Activated CD4-positive, alpha-beta T cell treated with anti-CD3 and anti-CD28 coated beads for 36 hours (primary cell): ENCODE data around the gene CAMK2G. TPM values are rescaled to one million over a fixed set of nuclear protein-coding genes. Genes with fewer than 3 reads are reported as not detected.

Experiments used
- ATAC-seq: fragments of 200-7000 bp; cut with Tn5 transposase; one replicate; pipeline ENCODE4 v1.10.0; 2021; ENCODE audit warnings: mild to moderate bottlenecking, moderate library complexity
- CTCF ChIA-PET: fragments of 350-600 bp; sonication (Branson Sonifier 250); formaldehyde crosslinking; loops from one replicate; lab custom pipeline; 2021; ENCODE audit warnings: antibody characterized with exemption; lab: Charles Lee
- POLR2A ChIA-PET: fragments of 350-600 bp; sonication (Branson Sonifier 250); formaldehyde crosslinking; loops from one replicate; lab custom pipeline; 2021; ENCODE audit warnings: antibody characterized with exemption, inconsistent platforms; lab: Charles Lee
- DNase-seq: peaks from one replicate; pipeline ENCODE4 v3.0.0-alpha.2; 2020
- H3K27ac Mint-ChIP-seq: one replicate; pipeline ENCODE4 v1.8.0; 2021; ENCODE audit warnings: mixed read lengths
- H3K27me3 Mint-ChIP-seq: one replicate; pipeline ENCODE4 v1.8.0; 2021; ENCODE audit warnings: mixed read lengths
- H3K36me3 Mint-ChIP-seq: one replicate; pipeline ENCODE4 v1.8.0; 2021; ENCODE audit warnings: low read depth, mixed read lengths
- H3K4me1 Mint-ChIP-seq: one replicate; pipeline ENCODE4 v1.8.0; 2021; ENCODE audit warnings: mixed read lengths
- H3K4me3 Mint-ChIP-seq: one replicate; pipeline ENCODE4 v1.8.0; 2021; ENCODE audit warnings: mild to moderate bottlenecking, moderate library complexity, mixed read lengths
- H3K9me3 Mint-ChIP-seq: one replicate; pipeline ENCODE4 v1.8.0; 2021; ENCODE audit warnings: low read depth, mixed read lengths
- intact Hi-C, 2 experiments: fragments of 100-400 bp; cut with DNase I in 1 of 2; cut with micrococcal nuclease in 1 of 2; formaldehyde crosslinking; loops; one replicate each; pipeline versions ENCODE4 v1.14.2 to v1.15.1; 2022 to 2024; cut with DNase I, micrococcal nuclease
- total RNA-seq, 2 experiments: library from RNA; stranded (reverse); gene quantifications; one replicate each; pipeline ENCODE4 v1.2.3, GENCODE V29; 2021

CAMK2G gene
- total RNA-seq, 2 experiments from 2014 or later: 16.4 to 19.4 TPM

DNA sequence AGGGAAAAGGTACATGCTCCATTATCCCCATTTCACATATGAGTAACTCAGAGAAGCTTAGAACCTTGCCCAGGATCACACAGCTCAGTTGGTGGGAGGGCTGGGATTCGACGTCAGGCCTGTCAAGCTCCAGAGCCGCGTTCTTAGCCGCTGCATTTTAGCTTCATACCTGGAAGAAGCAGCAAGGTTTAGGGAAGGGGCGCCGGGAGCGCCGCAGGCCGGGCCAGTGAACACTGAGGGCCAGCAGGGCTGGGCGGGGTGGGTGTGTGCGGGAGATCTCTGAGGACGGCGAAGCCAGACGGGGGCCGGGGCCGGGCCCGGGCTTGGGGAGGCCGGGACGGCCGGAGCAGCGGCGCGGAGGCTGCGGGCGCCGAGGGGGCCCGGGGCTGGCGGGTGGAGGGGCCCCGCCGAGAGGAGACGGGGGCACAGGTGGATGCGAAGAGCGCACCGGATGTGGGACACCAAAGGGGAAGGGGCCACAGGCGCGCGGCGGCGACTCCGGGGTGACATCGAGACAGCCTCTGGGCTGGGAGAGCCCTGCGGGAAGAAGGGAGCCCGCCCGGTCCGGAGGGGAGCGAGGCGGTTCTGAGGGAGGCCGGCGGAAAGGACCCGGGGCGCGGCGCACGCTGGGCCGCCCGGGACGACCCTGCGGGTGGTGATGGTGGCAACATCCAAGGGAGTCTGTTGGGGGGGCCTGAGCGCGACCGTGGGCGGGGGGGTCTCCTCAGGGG, 63.5 kb downstream of the CAMK2G start:
- H3K36me3 Mint-ChIP-seq: peaks cover 43% of the 10 kb centered on the region
- peak; percentile 22 for ATAC-seq
- ChIA-PET CTCF (interaction anchor here (1.0 to 1.6 kb wide), 7 partner anchors 11 to 271 kb away, joined by 3 to 7 read pairs (median 4); no protein-coding TSS in a partner anchor), POLR2A (interaction anchor here (0.8 to 2.3 kb wide), 10 partner anchors 10 to 230 kb away, joined by 3 to 10 read pairs (median 6); partner anchors contain the start of genes CHCHD1 and SEC24C)
- intact Hi-C loops: loop anchor here (1.0 to 5.0 kb wide), 14 partner anchors 26 to 1399 kb away; partner anchors contain the start of genes ZSWIM8 (in 2 of the 2), ADK (in 1 of the 2), CAMK2G (in 1 of the 2) and KAT6B (in 1 of the 2)
- no peaks in the 10 kb centered on the region for H3K27me3 Mint-ChIP-seq
- peaks cover 42% of the 10 kb centered on the region for H3K4me1 Mint-ChIP-seq
- peak; percentile 72 for DNase-seq
- peak overlapping the region; percentile 78 for H3K4me3 Mint-ChIP-seq
- no peaks in the 10 kb centered on the region for H3K9me3 Mint-ChIP-seq
- peak overlapping the region; percentile 91 for H3K27ac Mint-ChIP-seq

DNA sequence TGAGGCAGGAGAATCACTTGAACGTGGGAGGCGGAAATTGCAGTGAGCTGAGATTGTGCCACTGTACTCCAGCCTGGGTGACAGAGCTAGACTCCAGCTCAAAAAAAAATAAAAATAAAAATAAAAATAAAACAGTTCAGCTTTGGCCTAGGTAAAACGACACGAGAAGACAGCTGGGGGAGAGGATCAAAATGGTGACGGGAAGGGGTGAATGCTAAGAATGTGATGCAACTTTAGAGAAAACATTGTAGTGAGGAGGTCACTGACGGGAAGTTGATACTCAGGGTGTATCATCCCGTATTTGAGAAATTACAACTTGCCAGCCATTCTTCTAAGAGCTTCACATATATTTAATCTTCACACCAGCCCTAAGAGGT, 64.0 kb downstream of the CAMK2G start:
- Mint-ChIP-seq H3K36me3 (peaks cover 48% of the 10 kb centered on the region), H3K27ac (peak overlapping the region; percentile 91), H3K4me3 (peak overlapping the region; percentile 78), H3K9me3 (no peaks in the 10 kb centered on the region), H3K27me3 (no peaks in the 10 kb centered on the region), H3K4me1 (peaks cover 47% of the 10 kb centered on the region)
- intact Hi-C loops: loop anchor here (2.0 to 5.0 kb wide), 3 partner anchors 38 to 1300 kb away; partner anchors contain the start of gene SAMD8 (in 1 of the 2)
- POLR2A ChIA-PET: interaction anchor here (0.6 to 2.3 kb wide), 11 partner anchors 10 to 1326 kb away, joined by 3 to 10 read pairs (median 5); partner anchors contain the start of genes CHCHD1 and SEC24C
- DNase-seq: peak; percentile 32
- CTCF ChIA-PET: interaction anchor here (0.9 to 1.6 kb wide), 9 partner anchors 12 to 453 kb away, joined by 3 to 7 read pairs (median 4); a partner anchor contains a TSS
- peak; percentile 11 for ATAC-seq

DNA sequence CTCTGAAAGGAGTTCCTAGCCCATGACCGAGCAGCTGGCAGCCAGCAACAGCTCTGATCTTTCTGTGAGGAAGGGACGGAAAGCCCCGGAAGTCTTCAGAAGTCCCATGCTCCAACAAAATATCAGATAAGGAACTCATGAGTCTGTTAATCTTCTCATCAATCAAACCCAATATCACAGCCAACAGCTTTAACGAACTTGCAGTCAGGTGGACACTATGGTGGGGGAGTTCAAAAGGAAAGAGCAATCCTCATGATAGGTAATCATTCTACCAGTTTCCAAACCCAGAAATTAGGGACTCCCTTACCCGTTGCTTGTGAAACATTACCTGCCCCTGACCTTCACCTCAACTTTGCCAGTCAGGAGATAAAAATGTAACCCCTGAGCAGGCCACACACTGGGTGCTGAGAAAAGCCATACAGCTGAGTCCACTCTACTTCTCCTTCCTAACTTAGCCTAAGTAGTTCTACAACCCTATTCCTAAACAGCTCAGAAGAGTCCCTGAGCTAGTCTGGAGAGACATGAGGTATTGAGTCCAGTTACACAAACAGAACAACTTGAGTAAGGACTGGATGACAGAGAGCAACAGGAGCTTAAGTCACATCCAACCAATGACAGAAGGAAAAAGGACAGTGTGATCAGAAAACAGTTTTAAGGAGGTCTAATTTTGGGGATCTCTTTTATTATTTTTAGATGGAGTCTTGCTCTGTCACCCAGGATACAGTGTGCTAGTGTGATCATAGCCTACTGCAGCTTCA, 65.1 kb downstream of the CAMK2G start:
- ChIA-PET CTCF (interaction anchor here (0.6 to 1.6 kb wide), 8 partner anchors 10 to 452 kb away, joined by 3 to 5 read pairs (median 3); a partner anchor contains a TSS), POLR2A (interaction anchor here (0.6 to 2.3 kb wide), 12 partner anchors 8 to 78 kb away, joined by 3 to 9 read pairs (median 3); a partner anchor contains a TSS)
- Mint-ChIP-seq H3K27ac (peak overlapping the region; percentile 91), H3K4me1 (peaks cover 50% of the 10 kb centered on the region), H3K4me3 (peak overlapping the region; percentile 78), H3K9me3 (no peaks in the 10 kb centered on the region), H3K27me3 (no peaks in the 10 kb centered on the region), H3K36me3 (peaks cover 49% of the 10 kb centered on the region)
- intact Hi-C loops: no loop called here
- DNase-seq (no peak), ATAC-seq (no peak)

DNA sequence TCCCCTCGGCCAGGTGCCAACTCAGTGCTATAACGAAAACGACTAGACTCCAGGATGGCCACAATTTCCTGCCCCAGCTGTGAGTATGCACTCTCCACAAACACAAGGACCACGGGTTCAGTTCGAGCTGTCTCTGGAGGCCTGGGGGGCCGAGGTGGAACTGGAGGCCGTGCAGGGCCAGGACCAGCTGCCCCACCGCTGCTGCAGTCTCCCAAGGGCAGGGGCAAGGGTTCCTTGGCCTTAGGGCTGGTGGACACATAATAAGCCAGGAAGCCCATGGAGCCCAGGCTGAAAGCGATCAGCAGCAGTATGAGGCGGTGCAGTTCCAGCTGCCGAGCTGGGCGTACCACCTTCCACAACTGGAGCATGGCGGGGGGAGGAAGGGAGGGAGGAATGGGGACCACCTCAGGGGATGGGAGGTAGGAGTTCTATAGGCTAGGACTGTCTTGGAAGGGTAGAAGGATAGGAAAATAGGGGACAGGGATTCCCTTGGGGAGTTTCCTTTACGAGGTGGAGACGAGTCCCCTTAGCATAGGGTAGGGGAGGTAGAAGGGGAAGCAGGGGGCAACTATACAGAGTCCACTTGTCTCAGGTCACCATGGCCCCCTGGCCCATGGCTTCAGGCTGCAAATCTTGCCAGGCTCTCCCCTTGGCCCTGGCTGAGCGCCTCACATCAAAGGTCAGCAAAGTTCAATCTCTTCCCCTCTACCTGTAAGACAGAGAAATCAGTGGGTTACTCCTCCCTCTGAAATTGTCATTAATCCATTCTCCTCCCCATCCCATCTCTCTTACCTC, 66.1 kb downstream of the CAMK2G start:
- ATAC-seq (no peak), DNase-seq (no peak)
- Mint-ChIP-seq H3K4me3 (no peak overlapping the region), H3K36me3 (peaks cover 57% of the 10 kb centered on the region), H3K4me1 (peaks cover 58% of the 10 kb centered on the region), H3K27ac (peak overlapping the region; percentile 91), H3K27me3 (no peaks in the 10 kb centered on the region), H3K9me3 (no peaks in the 10 kb centered on the region)
- ChIA-PET POLR2A (interaction anchor here (0.5 to 1.1 kb wide), 6 partner anchors 14 to 77 kb away, joined by 3 to 6 read pairs (median 3); no protein-coding TSS in a partner anchor), CTCF (interaction anchor here (0.6 to 0.8 kb wide), 4 partner anchors 25 to 65 kb away, joined by 3 read pairs; no protein-coding TSS in a partner anchor)
- intact Hi-C loops: no loop called here

DNA sequence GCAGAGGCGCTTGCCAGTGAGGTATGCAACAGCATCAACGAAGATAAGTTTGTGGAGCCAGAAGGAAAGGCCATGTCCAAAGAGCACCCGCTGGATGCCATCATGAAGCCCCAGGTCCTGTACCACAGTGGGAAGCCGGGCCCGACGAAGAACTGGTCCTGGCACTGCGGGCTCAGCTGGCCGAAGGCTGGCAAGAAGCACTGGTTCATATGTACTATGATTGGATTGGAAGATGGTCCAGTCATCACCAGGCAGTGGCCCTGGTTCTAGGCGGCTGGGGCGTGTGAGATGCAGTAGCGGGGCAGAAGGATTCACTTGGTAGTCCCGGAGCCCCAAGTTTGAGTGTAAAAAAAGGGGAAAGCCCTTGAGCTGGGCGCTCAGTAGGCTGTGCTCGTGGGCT, 66.9 kb downstream of the CAMK2G start:
- ChIA-PET POLR2A (interaction anchor here (0.5 kb wide), 1 partner anchor 21 kb away, joined by 3 read pairs; no protein-coding TSS in a partner anchor), CTCF (interaction anchor here (0.6 kb wide), 1 partner anchor 136 kb away, joined by 3 read pairs; no protein-coding TSS in a partner anchor)
- no peak overlapping the region for H3K4me3 Mint-ChIP-seq
- H3K9me3 Mint-ChIP-seq: no peaks in the 10 kb centered on the region
- DNase-seq (no peak), ATAC-seq (no peak)
- H3K4me1 Mint-ChIP-seq: peaks cover 57% of the 10 kb centered on the region
- H3K27ac Mint-ChIP-seq: peak overlapping the region; percentile 60
- peaks cover 64% of the 10 kb centered on the region for H3K36me3 Mint-ChIP-seq
- intact Hi-C loops: no loop called here
- no peaks in the 10 kb centered on the region for H3K27me3 Mint-ChIP-seq

DNA sequence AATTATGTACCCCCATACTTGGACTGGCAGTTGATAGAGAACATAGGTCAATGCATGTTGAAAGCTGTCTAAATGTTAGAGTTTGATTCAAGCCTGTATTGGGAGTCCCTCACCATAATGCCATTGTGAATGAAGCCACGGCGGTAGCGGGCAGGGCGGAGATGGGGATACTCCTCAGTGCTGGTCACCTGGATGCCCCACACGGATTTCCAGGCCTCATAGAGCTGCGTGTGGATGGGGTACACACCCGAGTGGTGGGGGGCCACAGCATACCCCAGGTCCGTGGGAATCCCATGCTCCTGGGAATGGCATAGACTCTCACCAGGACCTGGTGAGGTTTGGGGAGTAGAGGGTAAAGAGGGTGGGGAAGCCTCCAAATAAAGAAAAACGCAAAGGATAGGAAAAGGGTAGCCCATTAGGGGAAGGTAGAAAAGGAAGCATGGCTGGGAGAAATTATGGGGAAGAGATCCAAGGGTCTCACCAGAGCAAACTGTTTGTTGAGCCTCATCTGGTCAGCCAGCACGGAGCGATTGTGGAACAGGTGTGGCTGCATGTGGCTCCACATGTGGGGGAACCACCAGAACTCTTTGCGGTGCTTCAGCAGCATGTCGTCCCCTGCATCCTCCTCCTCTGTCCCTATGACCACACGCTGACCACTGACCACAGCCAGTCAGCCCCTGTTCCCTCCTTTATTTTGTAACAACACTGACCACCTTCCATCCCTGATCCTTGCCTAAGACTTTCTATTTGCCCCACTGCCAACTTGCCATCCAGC, 68.0 kb downstream of the CAMK2G start:
- H3K9me3 Mint-ChIP-seq: no peaks in the 10 kb centered on the region
- intact Hi-C loops: no loop called here
- H3K36me3 Mint-ChIP-seq: peaks cover 70% of the 10 kb centered on the region
- ChIA-PET CTCF (interaction anchor here (1.7 kb wide), 1 partner anchor 43 kb away, joined by 4 read pairs; no protein-coding TSS in a partner anchor), POLR2A (interaction anchor here (0.9 kb wide), 1 partner anchor 372 kb away, joined by 4 read pairs; no protein-coding TSS in a partner anchor)
- ATAC-seq: no peak
- H3K27ac Mint-ChIP-seq: peak overlapping the region; percentile 60
- DNase-seq: no peak
- peaks cover 56% of the 10 kb centered on the region for H3K4me1 Mint-ChIP-seq
- H3K4me3 Mint-ChIP-seq: no peak overlapping the region
- H3K27me3 Mint-ChIP-seq: no peaks in the 10 kb centered on the region

DNA sequence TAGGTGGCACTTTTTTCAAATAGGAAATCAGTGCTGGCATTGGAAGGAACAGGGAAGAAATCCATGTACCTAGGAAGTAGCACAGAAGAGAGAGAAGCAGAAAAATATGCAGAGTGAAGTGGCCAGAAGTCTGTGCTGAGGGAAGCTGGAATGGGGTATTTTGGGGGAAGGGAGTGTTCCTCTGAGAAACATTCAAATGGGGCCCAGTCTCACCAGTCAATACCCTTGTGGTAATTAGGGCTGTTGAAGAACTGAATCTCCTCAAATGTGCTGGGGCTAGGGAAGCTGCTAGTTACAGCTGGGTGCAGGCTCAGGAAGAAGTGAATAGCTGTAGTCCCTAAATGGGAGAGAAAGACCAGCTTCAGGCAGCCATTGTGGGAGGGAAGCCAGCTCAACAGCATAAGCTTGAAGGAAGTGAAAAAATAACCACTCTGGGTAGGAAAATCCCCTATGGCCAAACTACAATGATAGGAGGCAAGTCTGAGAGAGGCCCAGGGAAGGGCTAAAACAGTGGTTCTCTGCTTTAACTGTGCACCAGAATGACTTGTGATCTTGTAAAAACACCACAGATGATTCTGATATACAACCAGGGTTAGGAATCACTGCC, 70.6 kb downstream of the CAMK2G start:
- POLR2A ChIA-PET: interaction anchor here (0.7 to 1.1 kb wide), 3 partner anchors 18 to 214 kb away, joined by 3 read pairs; no protein-coding TSS in a partner anchor
- Mint-ChIP-seq H3K27ac (peak overlapping the region; percentile 80), H3K9me3 (no peaks in the 10 kb centered on the region), H3K4me3 (no peak overlapping the region), H3K36me3 (peaks cover 57% of the 10 kb centered on the region), H3K4me1 (peaks cover 40% of the 10 kb centered on the region), H3K27me3 (no peaks in the 10 kb centered on the region)
- DNase-seq (no peak), ATAC-seq (peak; percentile 56)
- intact Hi-C loops: no loop called here
- CTCF ChIA-PET: interaction anchor here (0.7 to 1.2 kb wide), 2 partner anchors 17 to 35 kb away, joined by 3 read pairs; no protein-coding TSS in a partner anchor

DNA sequence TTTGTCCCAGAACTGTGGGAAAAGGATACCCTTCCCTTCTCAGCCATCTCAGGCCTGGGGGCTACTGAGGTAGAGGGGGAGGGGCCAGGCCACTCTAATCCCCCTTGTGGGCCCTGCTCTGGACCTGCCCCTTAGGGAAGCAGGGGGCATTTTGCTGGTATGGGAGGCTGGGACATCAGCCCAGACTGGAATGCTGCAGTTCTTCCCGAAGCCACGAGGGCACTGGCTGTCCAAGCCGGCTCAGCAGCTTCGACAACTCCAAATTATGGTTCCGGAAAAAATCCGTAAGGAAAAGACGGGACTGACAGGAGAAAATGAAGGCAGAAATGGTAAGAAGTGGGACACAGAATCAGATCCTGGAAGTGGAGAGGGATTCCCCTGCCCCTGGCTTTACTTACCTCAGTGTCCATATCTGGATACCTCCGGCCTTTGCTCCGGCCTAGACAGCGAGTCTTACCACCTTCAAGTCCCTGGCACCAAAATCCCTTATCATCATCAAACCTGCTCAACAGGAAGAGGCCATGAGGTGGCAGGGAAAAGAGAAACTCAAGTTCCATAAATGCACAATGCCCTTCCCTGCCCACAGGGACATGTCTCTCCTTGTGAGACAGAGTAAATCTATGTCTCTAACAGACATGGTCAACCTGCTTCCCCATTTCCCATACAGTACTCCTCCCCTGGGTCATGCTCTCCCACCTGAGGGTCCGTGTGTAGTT, 71.9 kb downstream of the CAMK2G start:
- Mint-ChIP-seq H3K36me3 (peaks cover 52% of the 10 kb centered on the region), H3K27me3 (no peaks in the 10 kb centered on the region), H3K4me1 (peaks cover 29% of the 10 kb centered on the region), H3K27ac (peak overlapping the region; percentile 67), H3K9me3 (no peaks in the 10 kb centered on the region), H3K4me3 (no peak overlapping the region)
- ATAC-seq: no peak
- POLR2A ChIA-PET: no interaction called here
- CTCF ChIA-PET: no interaction called here
- DNase-seq: no peak
- intact Hi-C loops: no loop called here

DNA sequence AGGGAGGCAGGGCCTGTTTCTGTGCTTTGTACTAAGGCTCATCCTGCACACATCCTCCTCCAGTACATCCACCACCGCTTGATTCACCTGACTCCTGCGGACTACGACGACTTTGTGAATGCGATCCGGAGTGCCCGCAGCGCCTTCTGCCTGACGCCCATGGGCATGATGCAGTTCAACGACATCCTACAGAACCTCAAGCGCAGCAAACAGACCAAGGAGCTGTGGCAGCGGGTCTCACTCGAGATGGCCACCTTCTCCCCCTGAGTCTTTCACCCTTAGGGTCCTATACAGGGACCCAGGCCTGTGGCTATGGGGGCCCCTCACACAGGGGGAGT, 73.1 kb downstream of the CAMK2G start:
- Mint-ChIP-seq H3K36me3 (peaks cover 45% of the 10 kb centered on the region), H3K27me3 (no peaks in the 10 kb centered on the region), H3K4me1 (peaks cover 19% of the 10 kb centered on the region), H3K27ac (no peak overlapping the region), H3K9me3 (no peaks in the 10 kb centered on the region), H3K4me3 (no peak overlapping the region)
- intact Hi-C loops: no loop called here
- ATAC-seq (no peak), DNase-seq (no peak)
- CTCF ChIA-PET: interaction anchor here (0.9 kb wide), 1 partner anchor 140 kb away, joined by 3 read pairs; no protein-coding TSS in a partner anchor
- POLR2A ChIA-PET: interaction anchor here (1.0 to 1.9 kb wide), 2 partner anchors 9 to 30 kb away, joined by 3 to 7 read pairs; no protein-coding TSS in a partner anchor
